Right lobe of liver (tissue), 6 donors: ENCODE measurements around the gene C10orf71. TPM values are rescaled to one million over a fixed set of nuclear protein-coding genes. Genes with fewer than 3 reads are reported as not detected.

Experiments
- ATAC-seq, 4 donors: fragments of 200-7000 bp; cut with Tn5 transposase; one replicate each; pipeline ENCODE4 v1.9.1; 2020; ENCODE audit warnings: mild to moderate bottlenecking in 4 of 4, moderate library complexity in 4 of 4
- DNase-seq, 3 donors: peaks; one replicate each; pipeline ENCODE4 v3.0.0-alpha.2; 2020
- H3K27ac ChIP-seq, 3 donors: fragments of 200-600 bp; one replicate each; pipeline ENCODE4 v1.8.0; 2022
- H3K27me3 ChIP-seq, 2 donors: fragments of 200-600 bp; one replicate each; pipeline ENCODE4 v1.8.0; 2022
- H3K36me3 ChIP-seq, 4 donors: fragments of 200-600 bp; sonication (generic) in 1 of 4; one replicate each; pipeline versions ENCODE4 v1.5.1 to v1.8.0; 2017 to 2022; ENCODE audit warnings: control low read depth in 1 of 4
- H3K4me1 ChIP-seq, 4 donors: fragments of 200-600 bp; sonication (generic) in 1 of 4; one replicate each; pipeline versions ENCODE4 v1.5.1 to v1.8.0; 2017 to 2022; ENCODE audit warnings: control low read depth in 1 of 4
- H3K4me3 ChIP-seq, 3 donors: fragments of 200-600 bp; one replicate each; pipeline ENCODE4 v1.8.0; 2022
- H3K9me3 ChIP-seq, 4 donors: fragments of 200-600 bp; sonication (generic) in 1 of 4; one replicate each; pipeline versions ENCODE4 v1.5.1 to v1.8.0; 2017 to 2022; ENCODE audit warnings: control low read depth in 1 of 4
- CTCF ChIP-seq, 4 donors: fragments of 200-600 bp in 3 of 4; fragments of 450-650 bp in 1 of 4; IDR thresholded peaks; one replicate each; pipeline versions ENCODE4 v1.5.1 to v1.8.0; 2016 to 2022; ENCODE audit warnings: antibody characterized with exemption in 4 of 4, mild to moderate bottlenecking in 2 of 4
- POLR2A ChIP-seq: fragments of 450-650 bp; IDR thresholded peaks from one replicate; pipeline ENCODE4 v1.6.1; 2017; ENCODE audit warnings: antibody characterized with exemption, mild to moderate bottlenecking
- WGBS: methylation state at CpG from one replicate; pipeline ENCODE4 v1.1.6; 2018; ENCODE audit warnings: low coverage, low lambda C conversion rate; ENCODE audit not compliant: insufficient coverage; ENCODE audit errors: missing lambda C conversion rate; 5-methylcytosine and 5-hydroxymethylcytosine counted together
- intact Hi-C, 2 donors: fragments of 100-400 bp; cut with DNase I; formaldehyde crosslinking; loops; one replicate each; pipeline versions ENCODE4 v1.11.2 to v1.14.1; 2022
- total RNA-seq, 6 experiments: library from RNA; depleted of rRNA in 2 of 6; stranded (reverse); fragments of >200 nt in 2 of 6; fragmentation: NEBNext Ultra II Directional in 3 of 6; extraction: Animal tissue kit (Norgen Biotek cat#: 25700) in 3 of 6; gene quantifications; one replicate each; pipeline versions ENCODE4 v1.1.0 to v1.2.4, GENCODE V29; 2016 to 2023
- donor health status: DM: no; HTN: yes; CAD: no.
- donor health status: DM: no; HTN: no; CAD: no.
- donor health status: DM: no; HTN: no; CAD: no.
- donor health status: DM: no; HTN: yes; CAD: no.
- donor health status: DM: no; HTN: yes; CAD: no.

The C10orf71 gene
- total RNA-seq, 6 experiments from 2014 or later: 0.04 to 0.12 TPM; not detected in 4

- no peaks in the 10 kb centered on the region for H3K4me1 ChIP-seq
- ATAC-seq (no peak), DNase-seq (no peak)
- no peak overlapping the region for H3K4me3 ChIP-seq
- H3K27me3 ChIP-seq: no peaks in the 10 kb centered on the region
- H3K27ac ChIP-seq: no peak overlapping the region
- no peaks in the 10 kb centered on the region for H3K9me3 ChIP-seq
- intact Hi-C loops: no loop called here
- no peaks in the 10 kb centered on the region for H3K36me3 ChIP-seq
- 44% methylated on average over 1 of the region's 2 CpGs for WGBS
- TF ChIP-seq CTCF (IDR thresholded peaks at IDR 0.05): no peak
- TF ChIP-seq POLR2A: no peak
These were observed 49.6 kb downstream of the C10orf71 start for GRCh38 chr10:49348593-49348992.

GRCh38 chr10:49349390-49349789 lies 50.4 kb downstream of the C10orf71 start:
- no peak for TF ChIP-seq CTCF (IDR thresholded peaks at IDR 0.05)
- no peak for TF ChIP-seq POLR2A
- Histone ChIP-seq H3K4me3 (no peak overlapping the region), H3K27ac (no peak overlapping the region), H3K36me3 (no peaks in the 10 kb centered on the region), H3K4me1 (no peaks in the 10 kb centered on the region), H3K27me3 (no peaks in the 10 kb centered on the region), H3K9me3 (no peaks in the 10 kb centered on the region)
- DNase-seq (no peak), ATAC-seq (no peak)
- intact Hi-C loops: no loop called here
- WGBS: 85% methylated on average over 4 of the region's 4 CpGs

GRCh38 chr10:49350138-49350537 lies 51.2 kb downstream of the C10orf71 start:
- no peak for ATAC-seq
- TF ChIP-seq CTCF (IDR thresholded peaks at IDR 0.05) (no peak), POLR2A (no peak)
- Histone ChIP-seq H3K36me3 (no peaks in the 10 kb centered on the region), H3K27me3 (no peaks in the 10 kb centered on the region), H3K4me1 (no peaks in the 10 kb centered on the region), H3K27ac (no peak overlapping the region), H3K4me3 (no peak overlapping the region), H3K9me3 (no peaks in the 10 kb centered on the region)
- DNase-seq: no peak
- intact Hi-C loops: no loop called here

- 89% methylated on average over 2 of the region's 4 CpGs for WGBS
- Histone ChIP-seq H3K27me3 (no peaks in the 10 kb centered on the region), H3K4me1 (no peaks in the 10 kb centered on the region), H3K36me3 (no peaks in the 10 kb centered on the region), H3K27ac (no peak overlapping the region), H3K9me3 (no peaks in the 10 kb centered on the region), H3K4me3 (no peak overlapping the region)
- no peak for TF ChIP-seq POLR2A
- no peak for TF ChIP-seq CTCF (IDR thresholded peaks at IDR 0.05)
- intact Hi-C loops: no loop called here
- ATAC-seq: no peak
- DNase-seq: no peak
These were observed 52.0 kb downstream of the C10orf71 start for GRCh38 chr10:49350846-49351532.

- Histone ChIP-seq H3K27me3 (no peaks in the 10 kb centered on the region), H3K9me3 (no peaks in the 10 kb centered on the region), H3K4me1 (no peaks in the 10 kb centered on the region), H3K27ac (no peak overlapping the region), H3K36me3 (no peaks in the 10 kb centered on the region), H3K4me3 (no peak overlapping the region)
- intact Hi-C loops: no loop called here
- no peak for ATAC-seq
- TF ChIP-seq POLR2A (no peak), CTCF (IDR thresholded peaks at IDR 0.05) (no peak)
- no peak for DNase-seq
- 48% methylated on average over 3 of the region's 4 CpGs for WGBS
These were observed 52.7 kb downstream of the C10orf71 start for GRCh38 chr10:49351669-49352068.
